HCT116 (cell line): Measurements from ENCODE around the gene SDSL. TPM values are rescaled to one million over a fixed set of nuclear protein-coding genes. Genes with fewer than 3 reads are reported as not detected.

Experiments
- ATAC-seq: fragments of 200-7000 bp; cut with Tn5 transposase; 2 replicates; pipeline ENCODE4 v1.9.1; 2020; ENCODE audit warnings: mild to moderate bottlenecking, moderate library complexity
- BruUV-seq: library from RNA; stranded (reverse); fragments of 400-500 nt; replicated peaks from 2 replicates; lab custom pipeline; 2021; lab: Mats Ljungman, UMichigan
- CTCF ChIA-PET: fragments of 300-600 bp; sonication (Branson Sonifier 250); formaldehyde crosslinking; loops from one replicate; lab custom pipeline; 2021; ENCODE audit warnings: antibody characterized with exemption; lab: Charles Lee
- POLR2A ChIA-PET: fragments of 300-600, 350-600 bp; sonication (Branson Sonifier 250); formaldehyde crosslinking; loops from one replicate; lab custom pipeline; 2021; ENCODE audit warnings: antibody characterized with exemption; lab: Charles Lee
- RAD21 ChIA-PET, 2 experiments: fragments of 300-600 bp; sonication (Branson Sonifier 250); formaldehyde crosslinking; loops; one replicate each; lab custom pipeline; 2023; ENCODE audit warnings: low total read pairs in 2 of 2; ENCODE audit not compliant: uncharacterized antibody in 2 of 2, unreplicated experiment in 2 of 2, low non-redundant PET in 1 of 2; lab: Charles Lee
- DNase-seq: peaks from one replicate; pipeline ENCODE4 v3.0.0-alpha.2; 2010; ENCODE audit warnings: low read depth, low spot score
- H2AFZ ChIP-seq: fragments of 200-600 bp; shearing (Covaris generic), sonication (generic); 2 replicates; pipeline ENCODE4 v1.6.1; 2017; ENCODE audit warnings: low read depth, mixed run types, mixed read lengths, antibody characterized with exemption, low read length; ENCODE audit not compliant: poor library complexity, severe bottlenecking
- H3K27ac ChIP-seq: 2 replicates; pipeline ENCODE4 v1.5.1; 2012; ENCODE audit warnings: low read depth, low read length
- H3K27me3 ChIP-seq: fragments of 200-600 bp; sonication (generic); 2 replicates; pipeline ENCODE4 v1.6.1; 2016; ENCODE audit warnings: mixed run types, low read length, mixed read lengths; ENCODE audit not compliant: insufficient read depth
- H3K36me3 ChIP-seq, 2 experiments: fragments of 200-500 bp in 1 of 2; fragments of 200-600 bp in 1 of 2; sonication (Bioruptor generic) in 1 of 2; sonication (generic) in 1 of 2; 2 replicates each; pipeline versions ENCODE4 v1.5.1 to v1.6.1; 2014 to 2016; ENCODE audit warnings: low read length in 2 of 2, inconsistent platforms in 1 of 2, mixed read lengths in 1 of 2, mixed run types in 1 of 2; ENCODE audit not compliant: insufficient read depth in 2 of 2, control insufficient read depth in 1 of 2
- H3K4me1 ChIP-seq, 2 experiments: fragments of 200-600 bp in 1 of 2; sonication (generic) in 1 of 2; 2 replicates each; pipeline versions ENCODE4 v1.5.1 to v1.6.1; 2012 to 2017; ENCODE audit warnings: low read length in 2 of 2, inconsistent platforms in 1 of 2, mild to moderate bottlenecking in 1 of 2, mixed read lengths in 1 of 2, mixed run types in 1 of 2, moderate library complexity in 1 of 2; ENCODE audit not compliant: insufficient read depth in 2 of 2, control insufficient read depth in 1 of 2
- H3K4me2 ChIP-seq: fragments of 200-600 bp; sonication (generic); 2 replicates; pipeline ENCODE4 v1.6.1; 2017; ENCODE audit warnings: mixed run types, low read length, mixed read lengths
- H3K4me3 ChIP-seq, 2 experiments: fragments of 200-600 bp in 1 of 2; sonication (generic) in 1 of 2; replicated peaks in 1 of 2; 2 replicates each; pipeline ENCODE4 v1.5.1; 2011 to 2016; ENCODE audit warnings: low read length in 2 of 2, control low read depth in 1 of 2, low read depth in 1 of 2, mild to moderate bottlenecking in 1 of 2, mixed read lengths in 1 of 2, mixed run types in 1 of 2
- H3K79me2 ChIP-seq: fragments of 200-600 bp; sonication (generic); 2 replicates; pipeline ENCODE4 v1.6.1; 2017; ENCODE audit warnings: mild to moderate bottlenecking, mixed run types, low read length, moderate library complexity, mixed read lengths; ENCODE audit not compliant: insufficient read depth
- H3K9ac ChIP-seq: fragments of 200-600 bp; sonication (generic); 2 replicates; pipeline ENCODE4 v1.6.1; 2016; ENCODE audit warnings: low read length, mixed read lengths
- H3K9me2 ChIP-seq: fragments of 200-600 bp; sonication (generic), shearing (Covaris generic); 2 replicates; pipeline ENCODE4 v1.6.1; 2017; ENCODE audit warnings: mixed run types, mild to moderate bottlenecking, moderate library complexity; ENCODE audit not compliant: insufficient read depth
- H3K9me3 ChIP-seq, 2 experiments: fragments of 200-500 bp in 1 of 2; fragments of 200-600 bp in 1 of 2; sonication (Bioruptor generic) in 1 of 2; sonication (generic) in 1 of 2; 2 replicates each; pipeline ENCODE4 v1.6.1; 2014 to 2017; ENCODE audit warnings: low read length in 2 of 2, mixed read lengths in 2 of 2, inconsistent platforms in 1 of 2, low read depth in 1 of 2, mild to moderate bottlenecking in 1 of 2, mixed run types in 1 of 2, moderate library complexity in 1 of 2; ENCODE audit not compliant: control insufficient read depth in 1 of 2, insufficient read depth in 1 of 2
- H4K20me1 ChIP-seq: fragments of 200-600 bp; sonication (generic), shearing (Covaris generic); 2 replicates; pipeline ENCODE4 v1.6.1; 2017; ENCODE audit warnings: mixed run types, mild to moderate bottlenecking, moderate library complexity; ENCODE audit not compliant: insufficient read depth
- ELF1 ChIP-seq: IDR thresholded peaks from 2 replicates; pipeline ENCODE4 v1.6.1; 2012; ENCODE audit warnings: low read depth, borderline replicate concordance
- MAX ChIP-seq: IDR thresholded peaks from 2 replicates; pipeline ENCODE4 v1.6.1; 2012
- TCF7L2 ChIP-seq: IDR thresholded peaks from 2 replicates; pipeline ENCODE4 v1.7.0; 2011; ENCODE audit warnings: borderline replicate concordance, inconsistent platforms; ENCODE audit not compliant: insufficient read depth, insufficient read length; ENCODE audit errors: extremely low read depth
- ZBTB33 ChIP-seq: IDR thresholded peaks from 2 replicates; pipeline ENCODE4 v1.6.1; 2011; ENCODE audit warnings: mild to moderate bottlenecking, low read length, moderate library complexity; ENCODE audit not compliant: insufficient replicate concordance; ENCODE audit errors: extremely low read depth
- intact Hi-C: fragments of 100-400 bp; cut with micrococcal nuclease; formaldehyde crosslinking; loops from 2 replicates; pipeline ENCODE4 v1.10.0; 2022
- total RNA-seq: library from RNA; stranded (reverse); gene quantifications from one replicate; pipeline ENCODE4 v1.2.1, GENCODE V29; 2021; ENCODE audit not compliant: unreplicated experiment

SDSL gene
- total RNA-seq, 1 experiment from 2014 or later = 19.1 TPM

- no peaks in the 10 kb centered on the region for H3K36me3 ChIP-seq
- H3K4me3 ChIP-seq = no peak overlapping the region
- DNase-seq (no peak), ATAC-seq (no peak)
- peaks cover 36% of the 10 kb centered on the region for H3K27me3 ChIP-seq
- CTCF ChIA-PET = no interaction called here
- H4K20me1 ChIP-seq = no peaks in the 10 kb centered on the region
- H2AFZ ChIP-seq = no peak overlapping the region
- no peak overlapping the region for H3K27ac ChIP-seq
- H3K9ac ChIP-seq = no peak overlapping the region
- H3K4me1 ChIP-seq = no peaks in the 10 kb centered on the region
- no TSS peak for BruUV-seq
- H3K9me3 ChIP-seq = no peaks in the 10 kb centered on the region
- RAD21 ChIA-PET = no interaction called here
- no peaks in the 10 kb centered on the region for H3K9me2 ChIP-seq
- POLR2A ChIA-PET = no interaction called here
- intact Hi-C loops = no loop called here
- H3K4me2 ChIP-seq = no peak overlapping the region
- no peaks in the 10 kb centered on the region for H3K79me2 ChIP-seq
- TF ChIP-seq MAX (no peak), TCF7L2 (no peak)
These were observed 58.3 kb downstream of the SDSL start for GRCh38 chr12:113480336-113480971.

GRCh38 chr12:113482334-113482733 lies 60.2 kb downstream of the SDSL start:
- DNase-seq = no peak
- no TSS peak for BruUV-seq
- no peak for ATAC-seq
- Histone ChIP-seq H3K27me3 (peaks cover 52% of the 10 kb centered on the region), H3K36me3 (no peaks in the 10 kb centered on the region), H3K79me2 (no peaks in the 10 kb centered on the region), H3K9me3 (no peaks in the 10 kb centered on the region), H3K9me2 (no peaks in the 10 kb centered on the region), H3K4me3 (no peak overlapping the region), H3K27ac (no peak overlapping the region), H3K4me2 (no peak overlapping the region), H3K4me1 (no peaks in the 10 kb centered on the region), H3K9ac (no peak overlapping the region), H4K20me1 (no peaks in the 10 kb centered on the region), H2AFZ (no peak overlapping the region)
- intact Hi-C loops = no loop called here
- no peak for TF ChIP-seq ZBTB33
- TF ChIP-seq ELF1 = no peak
- ChIA-PET RAD21 (no interaction called here), CTCF (no interaction called here), POLR2A (no interaction called here)
